ENCODE results near the gene CPPED1. TPM values are rescaled to one million over a fixed set of nuclear protein-coding genes. Genes with fewer than 3 reads are reported as not detected.

Gene CPPED1
- total RNA-seq, 1 experiment from 2014 or later = 8.1 TPM

DNA sequence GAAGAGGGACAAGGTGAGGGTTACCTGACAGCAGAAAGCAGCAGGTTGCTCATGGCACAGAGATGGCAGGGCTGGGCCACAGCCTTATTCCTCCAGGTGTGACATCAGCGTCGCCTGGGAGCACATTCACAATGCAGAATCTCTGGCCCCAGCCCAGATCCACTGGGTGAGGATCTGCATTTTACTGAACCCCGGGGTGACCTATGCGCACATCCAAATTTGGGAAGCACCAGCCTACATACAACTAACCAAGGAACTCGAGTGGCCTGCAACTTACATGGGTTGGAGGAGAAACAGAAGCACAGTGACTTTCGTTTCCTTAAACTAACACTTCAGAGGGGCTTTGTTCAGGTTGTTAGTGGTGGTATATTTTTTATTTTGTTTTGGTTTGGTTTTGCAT lies 17.6 kb downstream of the CPPED1 start (continued):
- no peak for TF ChIP-seq SP1 (IDR thresholded peaks at IDR 0.05; ENCODE audit: low read depth)

- Histone ChIP-seq H3K27ac (ENCODE audit: low read depth, low read length) (no peak overlapping the region), H3K9me2 (ENCODE audit: insufficient read depth) (no peaks in the 10 kb centered on the region), H4K20me1 (ENCODE audit: insufficient read depth) (no peaks in the 10 kb centered on the region), H3K79me2 (ENCODE audit: insufficient read depth, low read length) (no peaks in the 10 kb centered on the region), H3K4me2 (ENCODE audit: low read length) (no peak overlapping the region), H3K9ac (ENCODE audit: low read length) (no peak overlapping the region), H3K9me3 (ENCODE audit: control insufficient read depth in 1 of 2, insufficient read depth in 1 of 2, low read depth in 1 of 2, low read length in 2 of 2) (peaks cover 0 to 4% of the 10 kb centered on the region in 2 experiments; a peak in 1 of 4 replicates), H3K36me3 (ENCODE audit: control insufficient read depth in 1 of 2, insufficient read depth in 2 of 2, low read length in 2 of 2) (0 out of 4 replicates have a peak, but pooled peaks cover 0 to 5% of the 10 kb centered on the region in 2 experiments), H2AFZ (ENCODE audit: low read depth, low read length, poor library complexity, severe bottlenecking) (no peak overlapping the region), H3K27me3 (ENCODE audit: insufficient read depth, low read length) (no peaks in the 10 kb centered on the region), H3K4me3 (replicated peaks in 1 of 2; ENCODE audit: low read depth in 1 of 2, low read length in 2 of 2) (no peak overlapping the region), H3K4me1 (ENCODE audit: control insufficient read depth in 1 of 2, insufficient read depth in 2 of 2, low read length in 2 of 2) (no peaks in the 10 kb centered on the region)
- BruUV-seq (replicated peaks) = no TSS peak
- ChIA-PET RAD21 (ENCODE audit: low non-redundant PET in 1 of 2, low total read pairs in 2 of 2, uncharacterized antibody in 2 of 2, unreplicated experiment in 2 of 2) (no interaction called here), CTCF (no interaction called here), POLR2A (interaction anchor here (1.8 kb wide), 1 partner anchor 19 kb away, joined by 4 read pairs; the partner anchor contains the start of gene CPPED1)
- ATAC-seq (no peak), DNase-seq (ENCODE audit: low read depth, low spot score) (no peak)
- intact Hi-C loops (cut with micrococcal nuclease) = no loop called here
- TF ChIP-seq, protein P1, sequence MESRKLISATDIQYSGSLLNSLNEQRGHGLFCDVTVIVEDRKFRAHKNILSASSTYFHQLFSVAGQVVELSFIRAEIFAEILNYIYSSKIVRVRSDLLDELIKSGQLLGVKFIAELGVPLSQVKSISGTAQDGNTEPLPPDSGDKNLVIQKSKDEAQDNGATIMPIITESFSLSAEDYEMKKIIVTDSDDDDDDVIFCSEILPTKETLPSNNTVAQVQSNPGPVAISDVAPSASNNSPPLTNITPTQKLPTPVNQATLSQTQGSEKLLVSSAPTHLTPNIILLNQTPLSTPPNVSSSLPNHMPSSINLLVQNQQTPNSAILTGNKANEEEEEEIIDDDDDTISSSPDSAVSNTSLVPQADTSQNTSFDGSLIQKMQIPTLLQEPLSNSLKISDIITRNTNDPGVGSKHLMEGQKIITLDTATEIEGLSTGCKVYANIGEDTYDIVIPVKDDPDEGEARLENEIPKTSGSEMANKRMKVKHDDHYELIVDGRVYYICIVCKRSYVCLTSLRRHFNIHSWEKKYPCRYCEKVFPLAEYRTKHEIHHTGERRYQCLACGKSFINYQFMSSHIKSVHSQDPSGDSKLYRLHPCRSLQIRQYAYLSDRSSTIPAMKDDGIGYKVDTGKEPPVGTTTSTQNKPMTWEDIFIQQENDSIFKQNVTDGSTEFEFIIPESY (IDR thresholded peaks at IDR 0.05; ENCODE audit: extremely low read depth, insufficient replicate concordance, low read length) = no peak
- TF ChIP-seq CEBPB (IDR thresholded peaks at IDR 0.05; ENCODE audit: low read depth) (no peak), POLR2A (IDR thresholded peaks at IDR 0.05; ENCODE audit: borderline replicate concordance, extremely low read depth, insufficient read depth, insufficient read length) (no peak), SRF (IDR thresholded peaks at IDR 0.05; ENCODE audit: low read depth) (no peak)
Measured at GRCh38 chr16:12784076-12784475, 19.6 kb downstream of the CPPED1 start.

GRCh38 chr16:12781777-12782176 lies 21.9 kb downstream of the CPPED1 start:
- H3K4me2 ChIP-seq (ENCODE audit: low read length) = no peak overlapping the region
- H3K9me3 ChIP-seq (ENCODE audit: control insufficient read depth in 1 of 2, insufficient read depth in 1 of 2, low read depth in 1 of 2, low read length in 2 of 2) = no peaks in the 10 kb centered on the region; a peak in 1 of 4 replicates
- ChIA-PET RAD21 (ENCODE audit: low non-redundant PET in 1 of 2, low total read pairs in 2 of 2, uncharacterized antibody in 2 of 2, unreplicated experiment in 2 of 2) (no interaction called here), CTCF (no interaction called here), POLR2A (no interaction called here)
- H3K4me1 ChIP-seq (ENCODE audit: control insufficient read depth in 1 of 2, insufficient read depth in 2 of 2, low read length in 2 of 2) = no peaks in the 10 kb centered on the region
- H3K27ac ChIP-seq (ENCODE audit: low read depth, low read length) = no peak overlapping the region
- no peaks in the 10 kb centered on the region for H3K27me3 ChIP-seq (ENCODE audit: insufficient read depth, low read length)
- no peaks in the 10 kb centered on the region for H3K79me2 ChIP-seq (ENCODE audit: insufficient read depth, low read length)
- H2AFZ ChIP-seq (ENCODE audit: low read depth, low read length, poor library complexity, severe bottlenecking) = no peak overlapping the region
- H3K36me3 ChIP-seq (ENCODE audit: control insufficient read depth in 1 of 2, insufficient read depth in 2 of 2, low read length in 2 of 2) = no peaks in the 10 kb centered on the region
- no peak for DNase-seq (ENCODE audit: low read depth, low spot score)
- H4K20me1 ChIP-seq (ENCODE audit: insufficient read depth) = no peaks in the 10 kb centered on the region
- no TSS peak for BruUV-seq (replicated peaks)
- intact Hi-C loops (cut with micrococcal nuclease) = no loop called here
- no peak overlapping the region for H3K9ac ChIP-seq (ENCODE audit: low read length)
- ATAC-seq = no peak
- H3K9me2 ChIP-seq (ENCODE audit: insufficient read depth) = no peaks in the 10 kb centered on the region
- H3K4me3 ChIP-seq (replicated peaks in 1 of 2; ENCODE audit: low read depth in 1 of 2, low read length in 2 of 2) = no peak overlapping the region
- TF ChIP-seq SP1 (IDR thresholded peaks at IDR 0.05; ENCODE audit: low read depth) (no peak), TCF7L2 (IDR thresholded peaks at IDR 0.05; ENCODE audit: borderline replicate concordance, extremely low read depth, insufficient read depth, insufficient read length) (no peak), SIN3A (IDR thresholded peaks at IDR 0.05; ENCODE audit: low read depth) (no peak), EZH2phosphoT487 (IDR thresholded peaks at IDR 0.05; ENCODE audit: borderline replicate concordance) (no peak), ELF1 (IDR thresholded peaks at IDR 0.05; ENCODE audit: borderline replicate concordance, low read depth) (no peak), POLR2AphosphoS5 (IDR thresholded peaks at IDR 0.05; ENCODE audit: low read depth, low read length) (no peak), EZH2 (IDR thresholded peaks at IDR 0.05) (no peak), JUND (IDR thresholded peaks at IDR 0.05) (no peak)
- TF ChIP-seq, protein P1 (IDR thresholded peaks at IDR 0.05; ENCODE audit: extremely low read depth, insufficient replicate concordance, low read length) = no peak
- TF ChIP-seq, protein P2, sequence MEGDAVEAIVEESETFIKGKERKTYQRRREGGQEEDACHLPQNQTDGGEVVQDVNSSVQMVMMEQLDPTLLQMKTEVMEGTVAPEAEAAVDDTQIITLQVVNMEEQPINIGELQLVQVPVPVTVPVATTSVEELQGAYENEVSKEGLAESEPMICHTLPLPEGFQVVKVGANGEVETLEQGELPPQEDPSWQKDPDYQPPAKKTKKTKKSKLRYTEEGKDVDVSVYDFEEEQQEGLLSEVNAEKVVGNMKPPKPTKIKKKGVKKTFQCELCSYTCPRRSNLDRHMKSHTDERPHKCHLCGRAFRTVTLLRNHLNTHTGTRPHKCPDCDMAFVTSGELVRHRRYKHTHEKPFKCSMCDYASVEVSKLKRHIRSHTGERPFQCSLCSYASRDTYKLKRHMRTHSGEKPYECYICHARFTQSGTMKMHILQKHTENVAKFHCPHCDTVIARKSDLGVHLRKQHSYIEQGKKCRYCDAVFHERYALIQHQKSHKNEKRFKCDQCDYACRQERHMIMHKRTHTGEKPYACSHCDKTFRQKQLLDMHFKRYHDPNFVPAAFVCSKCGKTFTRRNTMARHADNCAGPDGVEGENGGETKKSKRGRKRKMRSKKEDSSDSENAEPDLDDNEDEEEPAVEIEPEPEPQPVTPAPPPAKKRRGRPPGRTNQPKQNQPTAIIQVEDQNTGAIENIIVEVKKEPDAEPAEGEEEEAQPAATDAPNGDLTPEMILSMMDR (IDR thresholded peaks at IDR 0.05 in 2 of 3, conservative IDR thresholded peaks at IDR 0.05 in 1 of 3; ENCODE audit: borderline replicate concordance in 1 of 3, insufficient read depth in 1 of 3, low read depth in 2 of 3, low read length in 2 of 3) = no peak
